Measurements from ENCODE around the gene GRK3.
"Not testable (repeated sequence)": the region's sequence is repeated elsewhere in the genome, so short reads cannot be mapped to it uniquely, and the experiment has no call there.

Gene GRK3

DNA sequence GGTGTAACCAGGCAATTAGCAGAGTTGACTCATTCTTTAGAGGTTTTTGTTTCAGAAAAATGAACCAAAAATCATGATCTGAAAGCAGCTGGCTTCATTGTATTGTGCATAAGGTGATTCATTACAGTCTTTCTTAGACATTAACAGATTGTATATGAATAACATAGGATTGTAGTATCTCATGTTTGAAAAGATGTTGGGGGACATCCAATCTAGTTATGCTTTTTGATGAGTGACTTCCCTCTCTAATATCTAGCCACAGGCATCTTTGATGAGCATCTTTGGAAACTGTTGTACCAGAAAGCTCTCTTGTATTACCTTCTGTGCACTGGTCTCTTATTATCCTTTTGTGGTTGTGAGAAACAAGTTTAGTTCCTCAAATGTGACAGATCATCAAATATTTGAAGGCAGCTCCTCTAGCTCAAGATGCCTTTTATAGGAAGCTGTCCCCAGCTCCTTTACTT lies 8.3 kb downstream of the GRK3 start:
- DNase-seq (ENCODE audit: low spot score), result no peak

DNA sequence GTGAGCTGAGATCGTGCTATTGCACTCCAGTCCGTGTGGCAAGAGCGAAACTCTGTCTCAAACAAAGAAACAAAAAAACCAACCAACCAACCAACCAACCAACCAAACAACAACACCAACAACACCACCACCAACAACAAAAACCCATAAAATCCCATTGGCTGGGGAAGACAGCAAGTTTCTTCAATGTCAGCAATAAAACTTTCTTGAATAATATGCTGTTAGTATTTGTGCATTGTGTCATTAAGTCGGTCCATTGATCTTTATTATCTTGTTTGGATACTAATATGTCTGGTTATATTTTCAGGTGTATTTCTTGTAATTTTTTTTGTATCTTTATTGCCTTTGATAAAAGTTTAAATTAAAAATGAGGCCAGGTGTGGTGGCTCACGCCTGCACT lies 9.4 kb downstream of the GRK3 start:
- no peak for DNase-seq (ENCODE audit: low spot score)

DNA sequence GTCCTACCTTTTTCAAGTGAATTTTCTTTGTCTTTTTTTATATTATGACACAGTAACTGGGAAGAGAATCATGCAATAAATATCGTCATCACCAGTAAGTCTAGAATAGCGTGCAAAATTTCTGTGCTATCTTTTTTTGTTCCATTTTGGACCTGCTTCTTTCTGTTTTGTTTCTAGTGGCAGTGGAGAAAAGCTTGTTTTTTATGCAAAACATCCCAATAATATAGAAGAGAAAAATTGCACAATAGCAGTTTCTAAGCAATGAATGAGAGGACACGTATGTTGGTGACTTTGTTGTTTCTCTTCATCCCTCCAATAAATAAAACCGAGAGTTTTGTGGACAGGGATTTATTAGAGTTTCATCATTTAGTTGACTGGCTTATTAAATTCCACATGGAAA lies 10.3 kb downstream of the GRK3 start:
- no peak for DNase-seq (ENCODE audit: low spot score)

GRCh38 chr22:25575674-25576392 lies 11.4 kb downstream of the GRK3 start:
- DNase-seq (ENCODE audit: low spot score), result not testable (repeated sequence)

DNA sequence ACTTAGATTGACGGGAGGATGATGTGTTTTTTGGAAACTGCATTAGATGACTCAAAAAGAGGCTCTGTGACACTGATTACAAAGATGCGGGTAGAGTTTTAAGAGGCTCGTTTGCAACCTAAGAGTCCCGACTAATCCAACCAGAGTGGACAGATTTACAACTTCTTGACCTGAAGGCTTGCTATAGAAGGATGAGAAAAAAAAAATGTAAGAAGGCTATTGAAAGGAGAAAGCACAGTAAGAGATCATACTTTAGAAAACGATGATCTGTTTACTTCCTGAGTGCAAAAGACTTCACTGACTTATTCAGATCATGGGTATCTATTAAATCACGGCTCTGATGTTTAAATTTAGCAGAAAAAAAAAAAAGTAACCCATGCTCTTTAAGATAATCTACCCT lies 17.0 kb downstream of the GRK3 start:
- DNase-seq (ENCODE audit: low spot score), result not testable (repeated sequence)

DNA sequence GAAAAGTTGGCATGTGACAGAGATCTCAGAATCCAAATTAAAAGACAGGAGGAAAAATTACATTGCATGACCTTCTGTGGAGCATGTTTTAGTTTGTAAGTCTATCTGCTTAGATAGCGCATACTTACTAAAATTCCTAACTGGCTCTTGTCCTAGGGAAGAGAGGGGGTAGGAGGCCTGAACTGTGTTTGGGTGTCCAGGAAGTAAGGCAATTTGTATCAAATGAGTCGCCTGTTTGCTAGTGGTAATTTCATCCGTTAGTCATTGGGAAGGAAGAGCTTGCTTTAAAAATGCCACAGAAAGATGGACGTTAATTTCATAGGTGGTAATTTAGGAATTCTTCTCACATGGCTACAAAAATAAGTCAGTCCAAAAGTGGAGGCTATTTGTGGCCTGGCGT lies 18.5 kb downstream of the GRK3 start:
- no peak for DNase-seq (ENCODE audit: low spot score)

- not testable (repeated sequence) for DNase-seq (ENCODE audit: low spot score)
These were observed 20.5 kb downstream of the GRK3 start for GRCh38 chr22:25584993-25585392.

- not testable (repeated sequence) for DNase-seq (ENCODE audit: low spot score)
These were observed 25.2 kb downstream of the GRK3 start for GRCh38 chr22:25589664-25590063.

DNA sequence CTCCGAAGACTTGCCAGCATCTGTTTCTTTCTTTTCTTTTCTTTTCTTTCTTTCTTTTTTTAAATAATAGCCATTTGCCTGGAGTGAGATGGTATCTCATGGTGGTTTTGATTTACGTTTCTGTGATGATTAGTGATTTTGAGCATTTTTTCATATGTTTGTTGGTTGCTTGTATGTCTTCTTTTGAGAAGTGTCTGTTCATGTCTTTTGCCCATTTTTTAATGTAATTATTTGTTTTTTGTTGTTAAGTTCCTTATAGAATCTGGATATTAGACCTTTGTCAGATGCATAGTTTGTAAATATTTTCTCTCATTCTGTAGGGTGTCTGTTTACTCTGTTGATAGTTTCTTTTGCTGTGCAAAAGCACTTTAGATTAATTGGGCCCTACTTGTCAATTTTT lies 28.8 kb downstream of the GRK3 start:
- not testable (repeated sequence) for DNase-seq (ENCODE audit: low spot score)

DNA sequence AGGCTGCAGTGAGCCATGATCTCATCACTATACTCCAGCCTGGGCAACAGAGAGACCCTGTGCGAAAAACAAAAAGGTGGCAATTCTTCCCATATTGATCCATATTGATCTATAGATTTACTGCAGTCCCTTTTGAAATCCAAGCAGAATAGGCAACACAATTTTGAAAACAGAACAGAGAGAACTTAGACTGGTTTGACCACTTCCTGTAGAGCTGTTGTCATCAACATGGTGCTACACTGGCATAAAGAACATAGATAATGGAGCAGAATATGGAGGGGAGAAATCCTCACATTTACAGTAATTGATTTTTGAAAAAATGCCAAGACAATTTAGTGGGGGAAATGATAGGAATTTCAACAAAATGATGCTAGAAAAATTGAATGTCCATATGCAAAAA lies 34.1 kb downstream of the GRK3 start:
- DNase-seq (ENCODE audit: low spot score), result no peak

DNA sequence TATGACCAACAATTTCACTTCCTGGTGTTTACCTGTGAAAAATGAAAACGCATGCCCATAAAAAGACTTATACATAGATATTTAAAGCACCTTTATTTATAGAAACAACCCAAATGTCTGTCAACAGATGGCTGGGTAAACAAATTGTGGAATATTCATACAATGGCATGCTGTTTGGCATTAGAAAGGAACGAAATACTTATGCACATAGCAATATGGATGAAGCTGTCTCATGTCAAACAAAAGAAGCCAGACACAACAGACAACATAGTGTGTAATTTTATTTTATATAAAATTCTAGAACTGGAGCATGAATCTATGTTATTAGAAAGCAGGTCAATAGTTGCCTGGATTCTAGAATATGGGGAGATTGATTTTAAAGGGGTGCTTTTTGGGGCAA lies 38.0 kb downstream of the GRK3 start:
- no peak for DNase-seq (ENCODE audit: low spot score)

GRCh38 chr22:25602916-25603315 lies 38.4 kb downstream of the GRK3 start:
- no peak for DNase-seq (ENCODE audit: low spot score)

- DNase-seq (ENCODE audit: low spot score), result not testable (repeated sequence)
These were observed 40.7 kb downstream of the GRK3 start for GRCh38 chr22:25605146-25605545.

DNA sequence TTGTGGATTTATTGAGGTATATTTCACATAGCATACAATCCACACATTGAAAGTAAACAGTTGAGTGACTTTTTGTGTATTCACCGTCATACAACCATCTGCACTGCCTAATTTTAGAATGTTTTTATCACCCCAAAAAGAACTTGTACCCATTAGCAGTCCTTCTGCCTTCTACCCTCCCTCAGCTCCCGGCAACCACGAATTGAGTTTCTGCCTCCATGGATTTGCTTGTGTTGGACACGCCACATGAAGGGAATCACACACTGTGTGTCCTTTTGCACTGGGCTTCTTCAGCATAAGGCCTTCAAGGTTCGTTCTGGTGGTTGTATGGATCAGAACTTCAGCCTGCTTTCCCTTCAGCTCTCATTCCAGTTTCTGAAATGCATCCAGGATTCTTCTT lies 41.1 kb downstream of the GRK3 start:
- DNase-seq (ENCODE audit: low spot score), result not testable (repeated sequence)

- not testable (repeated sequence) for DNase-seq (ENCODE audit: low spot score)
These were observed 46.8 kb downstream of the GRK3 start for GRCh38 chr22:25611284-25611683.

DNA sequence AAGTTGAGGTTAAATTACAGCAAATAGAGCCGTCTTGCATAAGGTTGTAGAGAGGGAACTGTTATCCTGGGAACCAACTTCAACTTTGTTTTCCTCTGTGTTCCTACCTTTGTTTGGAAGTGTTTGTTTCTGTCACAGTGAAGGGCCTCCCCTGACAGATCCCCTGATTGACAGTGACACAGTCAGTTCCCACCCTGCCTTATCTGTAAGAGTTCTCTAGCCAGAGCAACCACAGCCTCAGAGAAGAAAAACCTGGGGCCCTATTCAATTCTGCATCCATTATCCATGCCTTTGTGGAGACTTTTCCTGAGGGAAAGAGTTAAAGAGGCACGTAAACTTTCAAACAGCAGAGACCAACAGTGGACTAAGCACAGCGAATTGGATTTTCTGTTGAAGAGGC lies 48.7 kb downstream of the GRK3 start:
- DNase-seq (ENCODE audit: low spot score), result not testable (repeated sequence)

DNA sequence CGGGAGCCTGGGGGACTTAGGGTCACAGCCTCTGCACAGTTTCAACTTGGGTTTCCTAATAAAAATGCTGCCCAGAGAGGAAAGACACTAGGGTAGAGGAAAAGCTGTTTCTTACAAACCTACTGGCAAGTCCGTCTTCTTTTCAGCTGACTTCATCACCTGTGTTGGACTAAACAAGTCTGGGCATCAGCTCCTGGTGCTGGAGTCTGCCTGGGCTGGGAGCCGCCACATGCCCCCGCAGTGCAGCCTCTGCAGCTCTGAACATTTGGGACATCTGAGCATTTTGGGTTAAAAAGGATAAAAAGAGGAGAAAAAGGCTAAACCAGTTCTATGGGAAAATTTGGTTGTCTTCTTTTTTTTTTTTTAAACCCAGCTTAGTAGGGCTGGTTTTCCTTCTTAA lies 49.1 kb downstream of the GRK3 start:
- not testable (repeated sequence) for DNase-seq (ENCODE audit: low spot score)

DNA sequence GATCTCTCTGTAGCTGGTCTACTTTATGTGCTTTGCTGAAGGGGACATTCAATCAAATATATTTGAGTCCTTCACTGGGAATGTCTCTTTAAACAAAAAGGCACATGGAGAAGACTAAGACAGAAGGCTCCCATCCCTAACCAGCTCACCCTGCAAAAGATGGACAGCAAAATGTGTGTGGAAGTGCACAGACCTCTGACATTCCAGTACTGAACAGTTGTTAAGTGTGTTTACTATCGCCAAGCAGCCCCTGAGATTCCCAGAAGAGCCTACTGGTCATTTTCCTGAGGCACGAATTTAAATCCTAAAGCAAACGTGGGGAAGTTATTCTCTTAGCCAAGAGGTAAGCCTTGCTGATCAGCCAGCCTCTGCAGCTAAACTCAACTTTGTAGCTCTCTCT lies 50.3 kb downstream of the GRK3 start:
- DNase-seq (ENCODE audit: low spot score), result not testable (repeated sequence)

DNA sequence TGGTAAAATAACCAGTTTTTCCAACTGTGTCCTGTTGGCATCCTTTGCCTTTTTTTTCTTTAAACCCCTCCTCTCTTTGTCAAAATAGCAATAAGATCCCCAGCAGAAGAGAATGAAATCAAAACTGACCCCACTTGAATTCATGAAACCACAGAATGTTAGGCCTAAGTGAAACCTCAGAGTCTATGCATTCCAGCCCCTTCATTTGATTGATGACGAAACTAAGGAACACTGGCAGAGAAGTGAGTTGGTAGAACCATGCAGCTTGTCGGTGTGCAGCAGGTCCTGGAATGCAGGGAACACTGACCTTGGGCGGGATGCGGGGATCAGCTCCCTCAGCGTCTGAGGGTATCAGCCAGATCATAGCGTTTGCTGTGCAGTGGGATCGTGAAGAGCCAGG lies 57.5 kb downstream of the GRK3 start:
- no peak for DNase-seq (ENCODE audit: low spot score)

DNA sequence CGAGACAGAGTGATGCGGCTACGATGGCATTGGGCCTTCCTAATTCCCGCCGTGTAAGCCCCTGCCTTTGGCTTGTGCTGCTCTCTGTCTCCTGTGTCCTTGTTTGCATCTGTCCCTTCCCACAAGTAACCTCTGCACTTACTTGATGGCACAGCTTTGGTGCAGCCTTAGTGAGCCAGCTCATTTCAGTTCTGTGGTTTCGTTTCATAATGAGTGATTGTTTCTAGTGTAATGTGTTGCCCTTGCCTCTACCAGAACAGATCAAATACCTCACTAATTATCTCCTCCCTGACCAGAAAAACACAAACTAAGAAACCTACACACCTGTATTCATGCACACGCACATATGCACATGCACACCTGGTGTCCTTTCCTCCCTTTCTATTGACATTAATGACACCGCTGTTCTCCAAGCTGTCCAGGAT lies 58.8 kb downstream of the GRK3 start:
- DNase-seq (ENCODE audit: low spot score), result no peak

DNA sequence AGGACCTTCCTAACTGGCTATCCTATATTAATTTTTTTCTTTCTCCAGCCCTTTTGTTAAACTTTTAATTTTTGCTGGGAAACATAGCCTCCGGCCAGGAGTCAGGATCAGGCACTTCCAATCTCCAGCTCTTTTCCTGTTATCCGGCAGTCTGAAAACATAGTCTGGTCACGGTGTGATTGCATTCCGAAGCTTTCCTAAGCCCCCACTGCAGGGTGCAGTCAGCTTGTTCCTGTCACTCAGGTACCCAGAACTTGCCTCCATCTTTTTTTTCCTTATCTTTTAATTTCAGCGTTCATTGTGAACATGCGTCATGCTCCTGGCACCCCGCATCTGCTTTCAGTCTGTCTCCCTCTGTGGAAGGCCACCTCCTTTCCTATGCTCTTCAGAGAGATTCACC lies 59.4 kb downstream of the GRK3 start:
- DNase-seq (ENCODE audit: low spot score), result no peak

DNA sequence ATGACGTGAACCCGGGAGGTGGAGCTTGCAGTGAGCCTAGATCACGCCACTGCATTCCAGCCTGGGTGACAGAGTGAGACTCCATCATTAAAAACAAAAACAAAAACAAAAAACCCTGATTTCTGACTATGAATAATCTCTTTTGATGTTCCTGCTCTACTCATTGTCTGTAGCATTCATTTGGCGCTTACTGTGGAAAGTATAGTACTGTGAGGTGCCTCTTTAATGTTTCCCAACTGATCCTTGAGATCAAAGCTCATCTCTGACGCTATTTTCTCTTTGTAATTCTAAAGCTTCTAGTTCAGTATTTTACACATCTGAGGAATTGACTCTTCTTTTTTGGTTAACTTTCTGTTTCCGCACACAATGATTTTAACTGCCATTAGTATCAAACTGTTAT lies 60.0 kb downstream of the GRK3 start:
- no peak for DNase-seq (ENCODE audit: low spot score)

GRCh38 chr22:25625747-25626623 lies 61.5 kb downstream of the GRK3 start:
- DNase-seq (ENCODE audit: low spot score), result not testable (repeated sequence)

All from NAMALWA (cell line).